SK-N-DZ (cell line): ENCODE data around the gene TSSK6. TPM values are rescaled to one million over a fixed set of nuclear protein-coding genes. Genes with fewer than 3 reads are reported as not detected.

ENCODE experiments used
- DNase-seq: peaks from one replicate; pipeline ENCODE4 v3.0.0-alpha.2; 2015; ENCODE audit warnings: low spot score
- polyA plus RNA-seq, 2 experiments: library from polyadenylated mRNA; depleted of rRNA; stranded (reverse); fragments of >200 nt; gene quantifications; 2 replicates each; pipeline ENCODE4 v1.2.3, GENCODE V29; 2014

The TSSK6 gene
- 3.9 and 5.5 TPM in 2 replicates for polyA plus RNA-seq (2014; cell fraction: cytosol; rRNA removed)
- polyA plus RNA-seq (2014; cell fraction: nucleus; rRNA removed) = 1.3 and 5.3 TPM in 2 replicates

DNA sequence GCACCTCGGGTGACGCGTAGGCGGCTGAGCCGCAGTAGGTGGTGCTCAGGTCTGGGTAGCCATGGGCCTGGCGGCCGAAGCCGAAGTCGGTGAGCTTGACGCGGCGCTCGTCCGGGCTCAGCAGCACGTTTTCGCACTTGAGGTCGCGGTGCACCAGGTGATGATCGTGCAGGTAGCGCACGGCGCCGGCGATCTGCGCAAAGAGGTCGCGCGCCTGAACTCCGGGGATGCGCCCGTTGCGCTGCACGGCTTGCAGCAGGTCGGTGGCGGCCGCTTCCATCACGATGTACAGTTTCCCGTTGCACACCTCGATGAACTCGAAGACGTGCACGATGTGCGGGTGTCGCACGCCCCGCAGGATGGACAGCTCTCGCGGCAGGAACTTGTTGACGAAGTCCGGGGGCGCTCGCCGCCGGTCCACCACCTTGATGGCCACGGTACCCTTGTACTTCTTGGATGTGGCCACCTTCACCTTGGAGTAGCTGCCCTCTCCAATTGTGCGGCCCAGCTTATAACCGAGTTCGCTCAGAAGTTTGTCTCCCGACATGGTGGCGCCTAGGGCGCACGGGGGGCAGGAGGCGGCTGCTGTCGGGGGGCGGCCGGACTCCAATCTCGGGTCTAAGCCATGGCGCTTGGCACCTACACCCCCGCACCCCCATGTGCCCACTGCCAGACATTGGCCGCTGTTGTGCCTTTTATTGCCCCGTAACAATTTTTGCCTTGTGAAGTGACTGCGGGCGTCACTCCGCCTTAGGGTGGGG, at the start of gene TSSK6:
Gene TSSK6 (minus strand): TSS at position 668 of the 761 bp plus-strand sequence. CDS start 121 bp downstream, at position 547.
- no peak for DNase-seq

DNA sequence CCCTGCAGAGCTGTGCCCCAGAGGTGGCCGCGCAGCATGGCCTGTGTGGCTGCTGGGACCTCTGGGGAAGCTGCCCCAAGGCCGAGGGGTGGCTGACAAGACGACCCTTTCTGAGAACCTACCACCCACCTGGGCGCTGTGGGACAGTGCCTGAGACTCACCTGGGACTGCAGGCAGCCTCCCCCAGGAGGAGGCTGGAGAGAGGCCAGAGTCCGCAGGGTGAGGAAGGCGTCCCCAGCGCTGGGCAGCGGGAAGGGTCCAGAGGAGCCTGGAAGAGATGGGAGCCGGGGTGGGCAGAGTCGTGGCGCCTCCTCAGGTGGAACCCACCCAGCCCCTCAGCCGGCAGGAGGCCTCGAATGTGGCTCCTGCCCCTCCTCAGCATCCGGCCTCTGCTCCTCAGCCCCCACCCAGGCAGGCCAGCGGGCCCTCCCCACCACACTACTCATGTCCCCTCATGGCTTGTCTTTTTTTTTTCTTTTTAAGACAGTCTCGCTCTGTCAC, 48.0 kb upstream of the TSSK6 start:
- DNase-seq = no peak

- no peak for DNase-seq
Measured at GRCh38 chr19:19562665-19563347, 47.5 kb upstream of the TSSK6 start.

DNA sequence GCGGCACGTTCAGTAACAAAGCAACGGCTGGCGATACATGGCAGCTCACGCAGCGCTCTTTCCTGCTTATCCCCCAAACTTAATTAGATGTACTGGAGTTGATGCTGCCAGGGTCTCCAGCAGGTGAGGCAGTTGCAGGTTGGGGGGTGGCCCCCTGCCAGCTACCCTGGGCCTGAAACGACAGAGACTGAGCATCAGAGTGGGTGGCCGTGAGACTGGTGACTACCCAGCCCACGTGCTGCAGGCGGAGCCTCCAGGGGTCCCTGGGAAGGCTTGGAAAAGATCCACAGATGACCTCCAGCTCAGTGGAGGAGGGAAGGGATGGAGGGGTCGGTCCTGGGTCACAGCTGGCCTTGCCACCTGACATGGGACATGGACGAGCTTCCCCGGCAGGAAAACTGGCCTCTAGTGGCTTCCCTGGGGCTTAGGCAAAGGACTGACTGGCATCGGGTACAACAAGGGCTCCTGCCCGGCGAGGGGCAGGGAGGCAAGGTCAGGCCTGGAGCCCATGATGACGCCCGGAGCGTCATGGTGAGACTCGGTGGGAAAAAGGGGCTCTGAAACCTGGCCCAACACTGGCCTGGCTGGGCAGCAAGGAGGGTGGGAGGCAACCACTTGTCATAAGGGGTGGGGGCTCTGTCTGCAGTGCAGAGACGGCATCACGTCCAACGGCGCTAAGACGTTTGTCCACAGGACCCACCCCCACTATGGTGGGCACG, 46.8 kb upstream of the TSSK6 start:
- DNase-seq = no peak

DNA sequence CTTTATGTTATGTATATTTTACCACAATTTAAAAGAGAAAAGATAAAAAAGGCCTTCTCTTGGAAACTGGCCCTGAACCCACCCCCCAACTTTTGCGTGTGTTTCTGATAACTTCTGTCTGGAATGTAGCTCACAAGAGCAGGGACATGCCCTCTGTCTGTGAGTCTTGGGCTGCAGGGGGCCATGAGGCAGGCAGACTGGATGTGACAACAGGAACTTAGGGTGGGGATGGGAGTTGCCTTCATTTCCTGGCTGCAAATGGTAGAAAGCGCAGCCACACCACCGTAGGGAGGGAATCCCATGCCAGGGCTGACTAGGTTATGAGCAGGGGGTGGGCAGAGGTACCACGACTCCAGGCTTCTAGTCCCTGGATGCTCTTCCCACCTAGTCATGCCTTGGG, 44.6 kb upstream of the TSSK6 start:
- no peak for DNase-seq

- DNase-seq = no peak
Measured at GRCh38 chr19:19558636-19559035, 43.3 kb upstream of the TSSK6 start.

- DNase-seq = no peak
Measured at GRCh38 chr19:19558055-19558454, 42.7 kb upstream of the TSSK6 start.

DNA sequence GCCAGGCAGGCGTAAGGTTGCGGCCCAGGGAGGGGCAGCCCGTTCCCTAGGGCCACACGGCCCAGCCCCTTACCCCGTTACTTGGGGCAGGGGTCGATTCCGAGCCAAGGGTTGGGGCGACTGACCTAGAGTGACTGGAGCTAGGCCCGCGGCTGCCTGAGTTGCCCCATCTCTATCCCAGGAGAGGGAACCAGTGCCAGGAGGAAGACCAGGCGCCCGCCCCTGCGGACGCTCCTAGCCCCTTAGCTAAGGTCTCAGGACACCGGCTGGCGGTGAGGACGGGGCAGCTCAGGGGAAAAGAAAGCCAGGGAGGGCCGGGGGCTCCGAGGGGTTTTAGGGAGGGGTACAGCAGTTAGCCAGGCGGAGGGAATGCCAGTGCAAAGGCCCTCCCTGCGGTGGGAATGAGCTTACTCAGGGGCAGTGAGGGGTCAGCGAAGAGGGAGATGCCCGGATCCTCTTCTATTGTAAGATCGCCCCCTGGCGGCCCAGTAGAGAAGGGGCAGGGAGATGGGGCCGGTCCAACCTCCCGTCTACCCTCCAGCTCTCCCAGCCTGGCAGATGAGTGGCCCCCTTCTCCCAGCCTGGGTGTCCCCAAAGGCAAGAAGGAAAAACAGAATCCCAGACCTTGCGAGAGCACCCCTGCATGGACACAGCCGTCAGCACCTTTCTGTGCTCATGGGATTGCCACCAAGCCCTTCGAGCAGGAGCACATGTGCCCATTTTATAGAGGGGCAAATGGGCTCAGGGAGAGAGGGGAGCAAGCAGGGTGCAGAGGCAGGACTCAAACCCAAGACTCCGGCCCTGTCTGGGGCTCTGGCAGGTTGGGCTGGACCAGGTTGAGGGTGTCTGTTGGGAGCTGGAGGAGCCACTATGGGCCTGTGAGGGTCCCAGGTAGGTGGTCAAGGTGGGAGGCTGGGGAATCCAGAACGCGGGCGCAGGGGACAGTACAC, 39.0 kb upstream of the TSSK6 start:
- no peak for DNase-seq

DNA sequence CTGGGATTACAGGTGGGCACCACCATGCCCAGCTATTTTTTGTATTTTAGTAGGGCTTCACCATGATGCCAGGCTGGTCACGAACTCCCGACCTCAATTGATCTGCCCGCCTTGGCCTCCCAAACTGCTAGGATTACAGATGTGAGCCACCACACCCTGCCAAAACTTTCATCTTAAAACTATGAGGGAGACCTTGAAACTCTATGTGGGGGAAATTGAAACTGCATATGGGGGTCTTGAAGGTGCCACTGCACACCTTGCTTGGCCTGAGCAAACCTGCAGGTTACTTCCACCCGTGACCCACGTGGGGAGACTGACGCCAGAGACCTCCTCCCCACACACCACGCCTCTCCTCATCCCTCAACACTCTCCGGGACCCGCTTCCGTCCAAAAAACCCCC, 38.3 kb upstream of the TSSK6 start:
- DNase-seq = no peak

DNA sequence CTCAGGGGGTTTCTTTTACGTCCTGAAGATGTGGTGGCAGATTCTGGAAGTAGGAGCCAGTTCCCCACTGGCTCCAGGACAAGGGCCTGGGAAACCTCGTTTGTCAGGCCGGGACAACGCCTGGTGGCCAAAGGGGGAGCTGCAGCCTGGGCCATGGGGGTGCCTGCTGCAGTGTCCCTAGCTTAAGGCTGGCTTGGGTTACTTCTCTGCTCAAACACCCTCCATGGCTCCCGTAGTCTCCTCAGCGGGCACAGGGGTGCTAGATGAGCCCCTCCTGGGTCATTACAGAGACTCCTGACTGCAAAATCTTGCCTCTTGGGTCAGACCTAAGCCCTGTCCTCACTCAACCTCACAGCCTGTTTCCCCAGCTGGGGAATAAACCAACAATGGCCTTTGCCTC, 37.5 kb upstream of the TSSK6 start:
- peak; percentile 47 for DNase-seq

DNA sequence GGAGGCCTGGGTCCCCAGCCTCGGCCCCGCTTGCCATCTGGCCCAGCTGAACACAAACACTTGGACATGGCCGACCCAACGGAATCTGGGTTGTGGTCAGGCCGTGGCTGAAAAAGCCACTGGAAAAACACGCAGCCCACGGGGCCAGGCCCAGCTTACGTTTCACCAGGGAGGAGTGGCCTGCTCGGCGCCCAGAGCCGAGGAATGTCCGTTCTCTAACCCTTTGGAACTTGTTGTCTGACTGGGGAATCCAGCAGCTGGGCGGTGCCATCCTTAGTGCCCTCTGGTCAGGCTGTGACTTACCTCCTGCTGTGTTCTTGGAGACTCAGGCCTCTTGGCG, 36.5 kb upstream of the TSSK6 start:
- no peak for DNase-seq

DNA sequence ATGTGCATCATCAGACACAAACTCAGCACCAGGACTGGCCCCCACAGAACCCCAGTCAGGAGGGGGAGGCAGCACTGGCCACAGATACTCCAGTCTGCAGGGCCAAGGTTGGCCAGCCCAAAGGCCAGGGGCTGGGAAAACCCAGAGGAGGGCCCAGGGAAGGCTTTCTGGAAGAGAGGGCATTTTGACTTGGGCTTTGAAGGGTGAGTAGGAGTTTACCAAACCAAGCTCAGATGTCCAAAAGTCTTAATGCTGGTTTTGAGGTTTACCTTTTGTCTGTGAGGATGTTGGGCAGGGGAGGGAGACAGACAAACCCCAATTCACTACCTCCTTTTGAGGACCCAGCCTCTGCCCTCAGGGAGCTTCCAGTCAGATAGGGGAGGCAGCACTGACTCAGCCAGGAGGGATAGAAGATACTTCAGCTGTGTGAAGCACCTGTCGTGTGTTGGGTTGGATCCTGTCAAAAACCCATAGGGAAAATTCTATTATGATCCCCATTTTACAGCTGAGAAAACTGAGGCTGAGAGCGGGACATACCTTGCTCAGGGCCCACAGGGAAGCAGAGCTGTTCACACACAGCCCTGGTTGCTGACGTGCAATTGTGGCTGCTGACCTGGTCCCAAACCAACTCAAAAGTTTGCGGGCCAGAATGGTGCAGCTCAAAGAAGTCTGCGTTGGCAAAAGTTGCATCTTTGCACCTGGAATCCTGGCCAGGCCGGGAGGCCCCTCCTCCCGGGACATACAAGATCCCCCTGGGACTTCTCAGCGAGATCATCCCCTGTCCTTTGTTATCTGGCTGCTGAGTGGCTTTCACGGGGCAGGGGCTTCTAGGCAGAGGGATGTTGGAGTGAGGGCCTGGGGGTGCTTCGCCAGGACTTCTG, 35.9 kb upstream of the TSSK6 start:
- DNase-seq = peak; percentile 47

DNA sequence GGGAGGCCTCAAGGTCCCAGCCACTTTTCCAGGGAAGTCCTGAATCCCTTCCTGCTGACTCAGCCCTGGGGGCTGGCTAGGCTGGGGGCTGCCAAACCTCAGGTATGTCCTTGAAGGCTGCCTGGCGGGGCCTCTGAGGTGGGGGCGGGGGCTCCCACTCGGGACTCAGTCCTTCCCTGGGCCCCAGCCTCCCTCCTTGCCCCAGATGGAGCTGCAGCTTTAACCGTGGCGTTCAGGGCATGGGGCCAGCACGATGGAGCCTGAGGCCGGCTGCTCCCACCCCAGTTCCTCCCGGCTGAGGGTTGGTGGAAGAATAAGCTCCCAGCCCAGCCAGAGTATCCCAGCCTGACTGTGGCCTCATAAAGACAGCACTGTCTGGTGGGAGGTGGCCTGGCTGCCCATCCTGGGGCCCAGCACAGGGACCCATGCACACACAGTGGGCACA, 35.2 kb upstream of the TSSK6 start:
- no peak for DNase-seq

DNA sequence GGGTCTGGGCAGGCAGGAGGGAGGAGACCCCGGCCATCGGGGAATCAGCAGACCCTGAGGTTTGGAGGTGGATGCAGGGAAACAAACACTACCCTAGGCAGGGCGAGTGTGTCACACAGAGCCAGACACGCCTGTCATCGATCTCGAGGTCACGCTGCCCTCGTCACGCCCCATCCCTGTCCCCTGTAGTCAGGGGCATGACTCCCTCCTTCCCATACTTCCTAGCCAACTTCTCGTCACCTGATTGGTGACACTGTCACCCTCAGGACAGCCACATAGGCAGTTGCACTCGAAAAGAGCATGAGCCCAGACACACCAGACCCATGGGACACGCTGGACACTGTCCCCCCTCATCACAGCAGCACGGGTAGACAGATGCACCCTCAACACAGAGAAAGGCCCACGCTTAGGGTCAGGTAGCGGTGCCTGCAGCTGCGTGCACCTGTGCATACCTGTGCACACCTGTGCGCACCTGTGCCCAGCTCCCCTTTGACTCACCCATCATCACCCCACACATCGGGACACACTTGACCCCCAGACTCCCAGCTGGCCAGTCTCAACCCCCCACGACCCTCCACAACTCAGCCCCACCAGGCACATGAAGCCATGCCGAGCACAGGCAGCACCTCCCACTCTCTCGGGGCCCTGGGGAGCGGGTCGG, 34.6 kb upstream of the TSSK6 start:
- DNase-seq = no peak

GRCh38 chr19:19548915-19549759, 33.8 kb upstream of the TSSK6 start:
- no peak for DNase-seq

DNA sequence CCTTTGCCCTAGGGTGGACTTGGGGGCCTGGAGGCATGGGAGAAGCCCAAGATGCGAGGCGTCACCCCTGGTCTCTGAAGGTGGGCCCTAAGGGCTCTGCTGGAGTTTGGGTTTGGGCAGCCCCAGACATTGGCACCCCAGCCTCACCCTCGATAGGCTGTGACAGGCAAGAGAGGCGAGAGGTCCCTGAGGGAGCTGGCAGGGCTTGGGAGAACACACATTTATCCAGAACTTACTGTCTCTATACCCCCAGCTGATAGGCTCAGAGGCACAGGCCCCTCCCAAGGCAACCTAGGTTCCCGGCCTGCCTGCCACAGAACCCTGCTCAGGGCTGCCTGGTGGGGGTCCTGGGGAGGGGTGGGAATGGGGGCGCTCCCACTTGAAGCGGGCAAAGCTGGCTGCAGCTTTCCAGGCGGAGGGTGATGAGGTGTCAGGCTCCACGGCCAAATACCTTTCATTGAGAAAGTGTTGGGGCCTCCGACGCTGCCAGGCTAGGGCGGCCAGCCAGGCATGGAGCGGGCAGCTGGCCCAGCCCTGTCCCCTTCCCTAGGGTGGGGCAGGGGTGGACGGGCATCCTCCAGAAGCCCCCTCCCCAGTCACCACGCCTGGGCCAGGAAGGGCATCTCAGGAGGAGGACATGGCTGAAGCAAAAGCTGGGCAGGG, 32.5 kb upstream of the TSSK6 start:
- DNase-seq = no peak

GRCh38 chr19:19546751-19547162, 31.4 kb upstream of the TSSK6 start:
- DNase-seq = no peak

DNA sequence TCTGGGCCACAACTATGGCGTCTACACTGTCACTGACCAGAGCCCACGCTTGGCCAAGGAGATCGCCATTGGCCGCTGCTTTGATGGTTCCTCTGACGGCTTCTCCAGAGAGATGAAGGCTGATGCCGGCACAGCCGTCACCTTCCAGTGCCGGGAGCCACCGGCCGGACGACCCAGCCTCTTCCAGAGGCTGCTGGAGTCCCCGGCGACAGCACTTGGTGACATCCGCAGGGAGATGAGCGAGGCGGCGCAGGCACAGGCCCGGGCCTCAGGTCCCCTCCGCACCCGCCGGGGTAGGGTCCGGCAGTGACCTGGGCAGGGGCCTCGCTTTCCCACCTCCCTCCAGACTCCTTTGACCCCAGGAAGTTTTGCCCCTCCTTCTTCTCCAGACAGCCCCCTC, 30.4 kb upstream of the TSSK6 start:
- no peak for DNase-seq
